GM23338 (cell line): Measurements from ENCODE around the gene CLCNKA. TPM values are rescaled to one million over a fixed set of nuclear protein-coding genes. Genes with fewer than 3 reads are reported as not detected.

Experiments used
- ATAC-seq: fragments of 200-7000 bp; cut with Tn5 transposase; 3 replicates; pipeline ENCODE4 v1.9.1; 2020
- DNase-seq: peaks from one replicate; pipeline ENCODE4 v3.0.0-alpha.2; 2015; ENCODE audit warnings: low spot score
- H2AFZ ChIP-seq: fragments of 200-600 bp; sonication (generic); 2 replicates; pipeline ENCODE4 v1.8.0; 2016; ENCODE audit warnings: antibody characterized with exemption, mild to moderate bottlenecking, moderate library complexity
- H3F3A ChIP-seq: fragments of 200-600 bp; sonication (generic); replicated peaks from 2 replicates; pipeline ENCODE4 v1.8.0; 2017; ENCODE audit warnings: antibody characterized with exemption, mixed run types, low read depth
- H3K27ac ChIP-seq: fragments of 200-600 bp; sonication (generic); 2 replicates; pipeline ENCODE4 v1.6.1; 2016; ENCODE audit warnings: low read depth
- H3K27me3 ChIP-seq: fragments of 200-600 bp; sonication (generic); 2 replicates; pipeline ENCODE4 v1.8.0; 2016; ENCODE audit warnings: mild to moderate bottlenecking, mixed run types, moderate library complexity; ENCODE audit not compliant: insufficient read depth
- H3K36me3 ChIP-seq: fragments of 200-600 bp; sonication (generic); 2 replicates; pipeline ENCODE4 v1.8.0; 2016; ENCODE audit warnings: mild to moderate bottlenecking; ENCODE audit not compliant: insufficient read depth
- H3K4me1 ChIP-seq: fragments of 200-600 bp; sonication (generic); 2 replicates; pipeline ENCODE4 v1.8.0; 2016; ENCODE audit warnings: mild to moderate bottlenecking, moderate library complexity; ENCODE audit not compliant: insufficient read depth
- H3K4me2 ChIP-seq: fragments of 200-600 bp; sonication (generic); 2 replicates; pipeline ENCODE4 v1.7.1; 2017; ENCODE audit warnings: mixed run types
- H3K4me3 ChIP-seq: fragments of 200-600 bp; sonication (generic); 2 replicates; pipeline ENCODE4 v1.6.1; 2016; ENCODE audit warnings: mixed run types
- H3K79me2 ChIP-seq: fragments of 200-600 bp; sonication (generic); replicated peaks from 2 replicates; pipeline ENCODE4 v1.8.0; 2017; ENCODE audit warnings: mild to moderate bottlenecking; ENCODE audit not compliant: insufficient read depth
- H3K9me2 ChIP-seq: fragments of 200-600 bp; sonication (generic); 2 replicates; pipeline ENCODE4 v1.8.0; 2017; ENCODE audit not compliant: insufficient read depth
- H4K20me1 ChIP-seq: fragments of 200-600 bp; sonication (generic); replicated peaks from 2 replicates; pipeline ENCODE4 v1.8.0; 2017; ENCODE audit warnings: mild to moderate bottlenecking; ENCODE audit not compliant: insufficient read depth
- H3K27ac Mint-ChIP-seq: 2 replicates; pipeline ENCODE4 v1.8.0; 2020; ENCODE audit warnings: inconsistent platforms, mild to moderate bottlenecking, moderate library complexity, mixed read lengths
- H3K27me3 Mint-ChIP-seq: 3 replicates; pipeline ENCODE4 v1.8.0; 2022; ENCODE audit warnings: low read depth, mild to moderate bottlenecking, moderate library complexity, mixed read lengths, inconsistent platforms; ENCODE audit not compliant: insufficient read depth, poor library complexity
- H3K36me3 Mint-ChIP-seq: 3 replicates; pipeline ENCODE4 v1.8.0; 2021; ENCODE audit warnings: low read depth, mild to moderate bottlenecking, inconsistent platforms, moderate library complexity, mixed read lengths
- H3K4me1 Mint-ChIP-seq: 3 replicates; pipeline ENCODE4 v1.8.0; 2020; ENCODE audit warnings: mild to moderate bottlenecking, inconsistent platforms, mixed read lengths
- H3K4me3 Mint-ChIP-seq: 3 replicates; pipeline ENCODE4 v1.8.0; 2021; ENCODE audit warnings: moderate library complexity, mild to moderate bottlenecking, inconsistent platforms, mixed read lengths
- H3K9me3 Mint-ChIP-seq: 3 replicates; pipeline ENCODE4 v1.8.0; 2020; ENCODE audit warnings: moderate library complexity, mild to moderate bottlenecking, inconsistent platforms, mixed read lengths
- CREB1 ChIP-seq: fragments of 250-450 bp; sonication (Bioruptor Pico); IDR thresholded peaks from 2 replicates; pipeline ENCODE4 v1.5.0; 2020; ENCODE audit warnings: low read depth, mild to moderate bottlenecking, moderate library complexity
- CTCF ChIP-seq, 2 experiments: fragments of 200-600 bp in 1 of 2; sonication (generic) in 1 of 2; conservative IDR thresholded peaks; 2 replicates each; pipeline versions ENCODE4 v1.5.1 to v1.6.1; 2016 to 2017; ENCODE audit warnings: antibody characterized with exemption in 2 of 2, low read depth in 2 of 2, mild to moderate bottlenecking in 2 of 2, moderate library complexity in 1 of 2
- EZH2phosphoT487 ChIP-seq: fragments of 200-600 bp; sonication (generic); IDR thresholded peaks from one replicate; pipeline ENCODE4 v1.8.1; 2018; ENCODE audit warnings: antibody characterized with exemption; ENCODE audit not compliant: unreplicated experiment
- JUNB ChIP-seq: IDR thresholded peaks from one replicate; pipeline ENCODE4 v1.6.1; 2016; ENCODE audit warnings: antibody characterized with exemption; ENCODE audit not compliant: unreplicated experiment
- NANOG ChIP-seq: IDR thresholded peaks from 2 replicates; pipeline ENCODE4 v1.6.1; 2016; ENCODE audit warnings: antibody characterized with exemption, borderline replicate concordance
- ZNF114 ChIP-seq: fragments of 250-450 bp; sonication (Bioruptor Pico); IDR thresholded peaks from 2 replicates; pipeline ENCODE4 v1.5.0; 2020; ENCODE audit warnings: mild to moderate bottlenecking, moderate library complexity
- ZNF331 ChIP-seq: fragments of 250-450 bp; sonication (Bioruptor Pico); IDR thresholded peaks from 2 replicates; pipeline ENCODE4 v1.5.0; 2020; ENCODE audit warnings: low read depth, mild to moderate bottlenecking, moderate library complexity
- polyA plus RNA-seq: library from polyadenylated mRNA; unstranded; fragments of >200 nt; fragmentation: Nextera tagmentation; extraction: Ambion mirVana; gene quantifications from 2 replicates; pipeline ENCODE4 v1.2.1, GENCODE V29; 2016
- total RNA-seq: library from RNA; depleted of rRNA; stranded (reverse); fragments of >200 nt; shearing (Covaris generic); gene quantifications from 2 replicates; pipeline ENCODE4 v1.2.3, GENCODE V29; 2014
- TF ChIP-seq, protein P1 (sequence below): fragments of 250-450 bp; sonication (Bioruptor Pico); IDR thresholded peaks from 2 replicates; pipeline ENCODE4 v1.5.0; 2020; ENCODE audit warnings: mild to moderate bottlenecking, moderate library complexity

The CLCNKA gene
- total and polyA plus RNA-seq, 2 experiments from 2014 or later, result 0.59 to 0.76 TPM

DNA sequence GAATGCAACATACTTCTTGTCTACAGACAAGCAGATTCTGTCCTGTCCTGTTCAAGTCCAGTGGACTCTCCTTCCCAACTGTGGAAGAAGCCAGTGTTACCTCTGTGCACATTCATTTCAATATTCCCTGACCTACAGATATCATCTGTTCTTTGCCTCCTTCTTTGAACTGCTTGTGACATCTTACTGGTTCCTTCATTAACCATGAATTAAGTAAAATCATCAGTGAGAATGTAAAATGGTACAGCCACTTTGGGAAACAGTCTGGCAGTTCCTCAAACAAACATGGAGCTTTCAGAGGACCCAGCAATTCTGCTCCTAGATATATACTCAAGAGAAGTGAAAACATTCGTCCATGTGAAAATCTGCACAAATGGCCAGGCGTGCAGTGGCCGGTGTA, 11.0 kb upstream of the CLCNKA start (continued):
- TF ChIP-seq, protein P1, sequence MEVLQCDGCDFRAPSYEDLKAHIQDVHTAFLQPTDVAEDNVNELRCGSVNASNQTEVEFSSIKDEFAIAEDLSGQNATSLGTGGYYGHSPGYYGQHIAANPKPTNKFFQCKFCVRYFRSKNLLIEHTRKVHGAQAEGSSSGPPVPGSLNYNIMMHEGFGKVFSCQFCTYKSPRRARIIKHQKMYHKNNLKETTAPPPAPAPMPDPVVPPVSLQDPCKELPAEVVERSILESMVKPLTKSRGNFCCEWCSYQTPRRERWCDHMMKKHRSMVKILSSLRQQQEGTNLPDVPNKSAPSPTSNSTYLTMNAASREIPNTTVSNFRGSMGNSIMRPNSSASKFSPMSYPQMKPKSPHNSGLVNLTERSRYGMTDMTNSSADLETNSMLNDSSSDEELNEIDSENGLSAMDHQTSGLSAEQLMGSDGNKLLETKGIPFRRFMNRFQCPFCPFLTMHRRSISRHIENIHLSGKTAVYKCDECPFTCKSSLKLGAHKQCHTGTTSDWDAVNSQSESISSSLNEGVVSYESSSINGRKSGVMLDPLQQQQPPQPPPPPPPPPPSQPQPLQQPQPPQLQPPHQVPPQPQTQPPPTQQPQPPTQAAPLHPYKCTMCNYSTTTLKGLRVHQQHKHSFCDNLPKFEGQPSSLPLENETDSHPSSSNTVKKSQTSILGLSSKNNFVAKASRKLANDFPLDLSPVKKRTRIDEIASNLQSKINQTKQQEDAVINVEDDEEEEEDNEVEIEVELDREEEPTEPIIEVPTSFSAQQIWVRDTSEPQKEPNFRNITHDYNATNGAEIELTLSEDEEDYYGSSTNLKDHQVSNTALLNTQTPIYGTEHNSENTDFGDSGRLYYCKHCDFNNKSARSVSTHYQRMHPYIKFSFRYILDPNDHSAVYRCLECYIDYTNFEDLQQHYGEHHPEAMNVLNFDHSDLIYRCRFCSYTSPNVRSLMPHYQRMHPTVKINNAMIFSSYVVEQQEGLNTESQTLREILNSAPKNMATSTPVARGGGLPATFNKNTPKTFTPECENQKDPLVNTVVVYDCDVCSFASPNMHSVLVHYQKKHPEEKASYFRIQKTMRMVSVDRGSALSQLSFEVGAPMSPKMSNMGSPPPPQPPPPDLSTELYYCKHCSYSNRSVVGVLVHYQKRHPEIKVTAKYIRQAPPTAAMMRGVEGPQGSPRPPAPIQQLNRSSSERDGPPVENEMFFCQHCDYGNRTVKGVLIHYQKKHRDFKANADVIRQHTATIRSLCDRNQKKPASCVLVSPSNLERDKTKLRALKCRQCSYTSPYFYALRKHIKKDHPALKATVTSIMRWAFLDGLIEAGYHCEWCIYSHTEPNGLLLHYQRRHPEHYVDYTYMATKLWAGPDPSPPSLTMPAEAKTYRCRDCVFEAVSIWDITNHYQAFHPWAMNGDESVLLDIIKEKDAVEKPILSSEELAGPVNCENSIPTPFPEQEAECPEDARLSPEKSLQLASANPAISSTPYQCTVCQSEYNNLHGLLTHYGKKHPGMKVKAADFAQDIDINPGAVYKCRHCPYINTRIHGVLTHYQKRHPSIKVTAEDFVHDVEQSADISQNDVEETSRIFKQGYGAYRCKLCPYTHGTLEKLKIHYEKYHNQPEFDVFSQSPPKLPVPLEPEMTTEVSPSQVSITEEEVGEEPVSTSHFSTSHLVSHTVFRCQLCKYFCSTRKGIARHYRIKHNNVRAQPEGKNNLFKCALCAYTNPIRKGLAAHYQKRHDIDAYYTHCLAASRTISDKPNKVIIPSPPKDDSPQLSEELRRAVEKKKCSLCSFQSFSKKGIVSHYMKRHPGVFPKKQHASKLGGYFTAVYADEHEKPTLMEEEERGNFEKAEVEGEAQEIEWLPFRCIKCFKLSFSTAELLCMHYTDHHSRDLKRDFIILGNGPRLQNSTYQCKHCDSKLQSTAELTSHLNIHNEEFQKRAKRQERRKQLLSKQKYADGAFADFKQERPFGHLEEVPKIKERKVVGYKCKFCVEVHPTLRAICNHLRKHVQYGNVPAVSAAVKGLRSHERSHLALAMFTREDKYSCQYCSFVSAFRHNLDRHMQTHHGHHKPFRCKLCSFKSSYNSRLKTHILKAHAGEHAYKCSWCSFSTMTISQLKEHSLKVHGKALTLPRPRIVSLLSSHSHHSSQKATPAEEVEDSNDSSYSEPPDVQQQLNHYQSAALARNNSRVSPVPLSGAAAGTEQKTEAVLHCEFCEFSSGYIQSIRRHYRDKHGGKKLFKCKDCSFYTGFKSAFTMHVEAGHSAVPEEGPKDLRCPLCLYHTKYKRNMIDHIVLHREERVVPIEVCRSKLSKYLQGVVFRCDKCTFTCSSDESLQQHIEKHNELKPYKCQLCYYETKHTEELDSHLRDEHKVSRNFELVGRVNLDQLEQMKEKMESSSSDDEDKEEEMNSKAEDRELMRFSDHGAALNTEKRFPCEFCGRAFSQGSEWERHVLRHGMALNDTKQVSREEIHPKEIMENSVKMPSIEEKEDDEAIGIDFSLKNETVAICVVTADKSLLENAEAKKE (CRISPR knock-in tag), result no peak
- TF ChIP-seq NANOG (no peak), ZNF114 (CRISPR knock-in tag) (no peak)

DNA sequence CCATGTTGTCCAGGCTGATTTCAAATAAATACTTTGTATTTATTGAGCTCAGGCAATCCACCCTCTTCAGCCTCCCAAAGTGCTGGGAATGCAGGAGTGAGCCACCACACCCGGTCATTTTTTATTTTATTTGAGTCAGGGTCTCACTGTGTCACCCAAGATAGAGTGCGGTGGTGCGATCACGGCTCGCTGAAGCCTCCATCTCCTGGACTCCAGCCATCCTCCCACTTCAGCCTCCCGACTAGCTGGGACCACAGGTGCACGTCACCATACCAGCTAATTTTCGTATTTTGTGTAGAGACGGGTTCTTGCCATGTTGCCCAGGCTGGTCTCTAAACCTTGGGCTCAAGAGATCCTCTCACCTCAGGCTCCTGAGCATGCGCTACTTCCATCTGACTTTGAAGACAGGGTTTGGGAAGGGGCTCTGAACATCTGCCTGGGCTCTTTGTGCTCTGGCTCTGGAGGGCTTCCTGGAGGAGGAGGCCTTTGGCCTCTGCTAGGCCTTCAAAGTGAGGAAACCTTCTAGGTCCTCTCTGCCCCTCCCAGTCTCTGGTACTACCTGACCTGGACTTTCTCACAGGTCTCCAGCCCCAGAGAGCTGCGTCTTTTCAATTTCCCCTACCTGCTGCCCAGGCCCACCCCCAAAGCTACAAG, 9.8 kb upstream of the CLCNKA start:
- peak overlapping the region; percentile 87 for H3K27ac ChIP-seq
- no peaks in the 10 kb centered on the region for H3K9me3 Mint-ChIP-seq
- peak overlapping the region; percentile 83 for H3K4me2 ChIP-seq
- H2AFZ ChIP-seq, result peak overlapping the region; percentile 87; the same call in 1 of the 2 replicates
- H3K4me1 Mint-ChIP-seq, result peaks cover 46% of the 10 kb centered on the region
- H3K4me3 ChIP-seq, result peak overlapping the region; percentile 61
- no peaks in the 10 kb centered on the region for H4K20me1 ChIP-seq
- H3K36me3 Mint-ChIP-seq, result no peaks in the 10 kb centered on the region
- peaks cover 30% of the 10 kb centered on the region for H3K4me1 ChIP-seq
- H3K27ac Mint-ChIP-seq, result no peak overlapping the region; the same call in 1 of the 2 replicates
- no peaks in the 10 kb centered on the region for H3K9me2 ChIP-seq
- peaks cover 6% of the 10 kb centered on the region; the same call in 1 of the 2 replicates for H3F3A ChIP-seq
- no peaks in the 10 kb centered on the region for H3K27me3 ChIP-seq
- ATAC-seq (no peak), DNase-seq (no peak)
- H3K36me3 ChIP-seq, result no peaks in the 10 kb centered on the region
- H3K79me2 ChIP-seq, result no peaks in the 10 kb centered on the region
- peaks cover 16% of the 10 kb centered on the region for H3K27me3 Mint-ChIP-seq
- H3K4me3 Mint-ChIP-seq, result peak overlapping the region; percentile 59; the same call in 2 of the 3 replicates
- TF ChIP-seq JUNB (no peak), CTCF (conservative IDR thresholded peaks at IDR 0.05; ENCODE audit: low read depth in 2 of 2) (no peak), CREB1 (CRISPR knock-in tag) (no peak), EZH2phosphoT487 (no peak), ZNF331 (CRISPR knock-in tag) (no peak), NANOG (no peak)
